ENCODE data around the gene INF2.

INF2 gene

DNA sequence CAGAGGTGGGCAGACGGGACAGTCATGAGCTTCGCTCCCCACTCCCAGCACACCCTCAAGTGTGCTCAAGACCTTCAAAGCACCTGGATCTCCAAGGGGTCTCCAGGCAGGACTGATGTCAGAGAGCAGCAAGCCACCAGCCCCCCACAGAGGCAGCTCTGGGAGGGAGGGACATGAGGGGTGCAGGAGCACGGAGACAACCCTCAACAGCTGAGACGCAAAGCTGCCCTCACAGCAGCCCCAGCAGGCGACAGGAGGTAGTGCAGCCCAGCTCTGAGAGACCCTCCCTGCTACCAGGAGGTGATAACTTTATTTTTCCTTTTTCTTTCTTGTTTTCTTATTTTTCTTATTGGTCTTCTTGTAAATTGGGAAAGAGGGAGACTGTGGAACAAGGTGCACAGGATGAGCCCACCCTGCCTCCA, 81.4 kb downstream of the INF2 start:
- ATAC-seq: no peak
- no peak for TF ChIP-seq ZFP3 (CRISPR knock-in tag; IDR thresholded peaks at IDR 0.05)
- TF ChIP-seq, protein P1, sequence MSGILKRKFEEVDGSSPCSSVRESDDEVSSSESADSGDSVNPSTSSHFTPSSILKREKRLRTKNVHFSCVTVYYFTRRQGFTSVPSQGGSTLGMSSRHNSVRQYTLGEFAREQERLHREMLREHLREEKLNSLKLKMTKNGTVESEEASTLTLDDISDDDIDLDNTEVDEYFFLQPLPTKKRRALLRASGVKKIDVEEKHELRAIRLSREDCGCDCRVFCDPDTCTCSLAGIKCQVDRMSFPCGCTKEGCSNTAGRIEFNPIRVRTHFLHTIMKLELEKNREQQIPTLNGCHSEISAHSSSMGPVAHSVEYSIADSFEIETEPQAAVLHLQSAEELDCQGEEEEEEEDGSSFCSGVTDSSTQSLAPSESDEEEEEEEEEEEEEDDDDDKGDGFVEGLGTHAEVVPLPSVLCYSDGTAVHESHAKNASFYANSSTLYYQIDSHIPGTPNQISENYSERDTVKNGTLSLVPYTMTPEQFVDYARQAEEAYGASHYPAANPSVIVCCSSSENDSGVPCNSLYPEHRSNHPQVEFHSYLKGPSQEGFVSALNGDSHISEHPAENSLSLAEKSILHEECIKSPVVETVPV (CRISPR knock-in tag; IDR thresholded peaks at IDR 0.05): no peak
- TF ChIP-seq, protein P2, sequence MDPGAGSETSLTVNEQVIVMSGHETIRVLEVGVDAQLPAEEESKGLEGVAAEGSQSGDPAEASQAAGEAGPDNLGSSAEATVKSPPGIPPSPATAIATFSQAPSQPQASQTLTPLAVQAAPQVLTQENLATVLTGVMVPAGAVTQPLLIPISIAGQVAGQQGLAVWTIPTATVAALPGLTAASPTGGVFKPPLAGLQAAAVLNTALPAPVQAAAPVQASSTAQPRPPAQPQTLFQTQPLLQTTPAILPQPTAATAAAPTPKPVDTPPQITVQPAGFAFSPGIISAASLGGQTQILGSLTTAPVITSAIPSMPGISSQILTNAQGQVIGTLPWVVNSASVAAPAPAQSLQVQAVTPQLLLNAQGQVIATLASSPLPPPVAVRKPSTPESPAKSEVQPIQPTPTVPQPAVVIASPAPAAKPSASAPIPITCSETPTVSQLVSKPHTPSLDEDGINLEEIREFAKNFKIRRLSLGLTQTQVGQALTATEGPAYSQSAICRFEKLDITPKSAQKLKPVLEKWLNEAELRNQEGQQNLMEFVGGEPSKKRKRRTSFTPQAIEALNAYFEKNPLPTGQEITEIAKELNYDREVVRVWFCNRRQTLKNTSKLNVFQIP (CRISPR knock-in tag; IDR thresholded peaks at IDR 0.05; ENCODE audit: borderline replicate concordance, low read depth): no peak
- TF ChIP-seq TOX (CRISPR knock-in tag; IDR thresholded peaks at IDR 0.05; ENCODE audit: borderline replicate concordance): no peak
- TF ChIP-seq PPARA (CRISPR knock-in tag; IDR thresholded peaks at IDR 0.05; ENCODE audit: borderline replicate concordance): no peak

DNA sequence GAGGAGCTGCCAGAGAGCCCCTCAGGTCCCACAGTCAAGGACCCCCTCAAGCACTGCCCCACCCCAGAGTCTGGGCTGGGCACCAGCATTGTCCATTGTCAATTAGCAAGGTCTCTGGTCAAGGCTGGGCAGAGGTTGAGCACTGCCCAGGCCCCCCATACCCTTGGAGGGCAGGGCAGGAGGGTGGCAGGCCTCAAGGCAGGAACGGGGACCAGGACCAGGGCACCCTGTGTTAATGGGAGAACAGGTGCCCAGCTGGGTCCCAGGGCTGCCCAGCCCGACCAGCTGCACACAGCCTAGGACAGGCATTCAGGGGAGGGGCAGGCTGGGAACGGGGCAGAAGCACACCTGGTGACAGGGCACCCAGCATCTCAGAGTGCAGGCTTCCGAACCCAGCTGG, 82.0 kb downstream of the INF2 start:
- TF ChIP-seq ZNF8 (CRISPR knock-in tag; IDR thresholded peaks at IDR 0.05) (no peak), ISL1 (CRISPR knock-in tag; IDR thresholded peaks at IDR 0.05) (no peak), BACH2 (CRISPR knock-in tag; IDR thresholded peaks at IDR 0.05; ENCODE audit: borderline replicate concordance) (no peak), ZFP3 (CRISPR knock-in tag; IDR thresholded peaks at IDR 0.05) (no peak), OSR1 (CRISPR knock-in tag; IDR thresholded peaks at IDR 0.05) (no peak), ZFP30 (CRISPR knock-in tag; IDR thresholded peaks at IDR 0.05) (no peak), ZC3H10 (CRISPR knock-in tag; IDR thresholded peaks at IDR 0.05) (no peak)
- TF ChIP-seq, protein P2 (CRISPR knock-in tag; IDR thresholded peaks at IDR 0.05; ENCODE audit: borderline replicate concordance, low read depth): no peak
- ATAC-seq: no peak

All from SK-N-SH treated with all-trans-retinoic acid at 6 μM for 48 hours (cell line).